CD4-positive, alpha-beta memory T cell (primary cell): ENCODE measurements around the gene TRIM58. TPM values are rescaled to one million over a fixed set of nuclear protein-coding genes. Genes with fewer than 3 reads are reported as not detected.

Experiments
- CTCF ChIA-PET: fragments of 350-600 bp; sonication (Branson Sonifier 250); formaldehyde crosslinking; loops from one replicate; lab custom pipeline; 2021; ENCODE audit warnings: inconsistent platforms; ENCODE audit not compliant: partially characterized antibody; lab: Charles Lee
- POLR2A ChIA-PET: fragments of 350-600 bp; sonication (Branson Sonifier 250); formaldehyde crosslinking; loops from one replicate; lab custom pipeline; 2021; ENCODE audit not compliant: partially characterized antibody; lab: Charles Lee
- DNase-seq, 5 donors: peaks; one replicate each; pipeline versions ENCODE4 v3.0.0 to v3.0.0-alpha.2; 2020 to 2022; ENCODE audit warnings: mixed read lengths in 1 of 5
- H3K27ac ChIP-seq: one replicate; pipeline ENCODE4 v1.7.0; 2013; ENCODE audit warnings: low read depth, low read length
- H3K27me3 ChIP-seq: 2 replicates; pipeline ENCODE4 v1.7.0; 2013; ENCODE audit warnings: mild to moderate bottlenecking, low read length, moderate library complexity; ENCODE audit not compliant: insufficient read depth
- H3K36me3 ChIP-seq: 2 replicates; pipeline ENCODE4 v1.7.0; 2013; ENCODE audit warnings: mild to moderate bottlenecking, low read length, moderate library complexity; ENCODE audit not compliant: insufficient read depth
- H3K4me1 ChIP-seq: 2 replicates; pipeline ENCODE4 v1.7.0; 2013; ENCODE audit warnings: mild to moderate bottlenecking, low read length, moderate library complexity; ENCODE audit not compliant: insufficient read depth
- H3K4me3 ChIP-seq, 2 donors: one replicate each; pipeline ENCODE4 v1.7.0; 2013; ENCODE audit warnings: low read length in 2 of 2, mild to moderate bottlenecking in 1 of 2
- H3K9me3 ChIP-seq, 2 donors: one replicate each; pipeline ENCODE4 v1.7.0; 2013; ENCODE audit warnings: low read length in 2 of 2, control low read depth in 1 of 2; ENCODE audit not compliant: control insufficient read depth in 1 of 2
- H3K27ac Mint-ChIP-seq, 7 donors: one replicate each; pipeline ENCODE4 v1.8.0; 2020 to 2021; ENCODE audit warnings: mixed read lengths in 7 of 7, mild to moderate bottlenecking in 6 of 7, inconsistent platforms in 3 of 7, moderate library complexity in 3 of 7
- H3K27me3 Mint-ChIP-seq, 2 donors: one replicate each; pipeline ENCODE4 v1.8.0; 2020 to 2021; ENCODE audit warnings: mixed read lengths in 2 of 2
- H3K36me3 Mint-ChIP-seq, 2 donors: one replicate each; pipeline ENCODE4 v1.8.0; 2020 to 2021; ENCODE audit warnings: mixed read lengths in 2 of 2, inconsistent platforms in 1 of 2, mild to moderate bottlenecking in 1 of 2
- H3K4me1 Mint-ChIP-seq, 4 donors: one replicate each; pipeline ENCODE4 v1.8.0; 2020 to 2021; ENCODE audit warnings: mixed read lengths in 4 of 4, mild to moderate bottlenecking in 1 of 4
- H3K4me3 Mint-ChIP-seq, 8 donors: one replicate each; pipeline ENCODE4 v1.8.0; 2020 to 2021; ENCODE audit warnings: mixed read lengths in 8 of 8, mild to moderate bottlenecking in 7 of 8, moderate library complexity in 6 of 8, inconsistent platforms in 3 of 8
- H3K9me3 Mint-ChIP-seq, 8 donors: one replicate each; pipeline ENCODE4 v1.8.0; 2020 to 2021; ENCODE audit warnings: mixed read lengths in 8 of 8, mild to moderate bottlenecking in 5 of 8, inconsistent platforms in 3 of 8, moderate library complexity in 1 of 8
- intact Hi-C: fragments of 100-400 bp; cut with micrococcal nuclease; formaldehyde crosslinking; loops from one replicate; pipeline ENCODE4 v1.15.1; 2023
- polyA plus RNA-seq, 2 donors: library from polyadenylated mRNA; unstranded; fragments of 300-500 nt; fragmentation: Illumina TruSeq; gene quantifications; one replicate each; pipeline ENCODE4 v1.2.3, GENCODE V29; 2021
- total RNA-seq, 2 experiments: library from RNA; stranded (reverse); gene quantifications; one replicate each; pipeline ENCODE4 v1.2.3, GENCODE V29; 2021

The TRIM58 gene
- total and polyA plus RNA-seq, 4 experiments from 2014 or later: 0.23 to 0.52 (median 0.24) TPM; not detected in 1

DNA sequence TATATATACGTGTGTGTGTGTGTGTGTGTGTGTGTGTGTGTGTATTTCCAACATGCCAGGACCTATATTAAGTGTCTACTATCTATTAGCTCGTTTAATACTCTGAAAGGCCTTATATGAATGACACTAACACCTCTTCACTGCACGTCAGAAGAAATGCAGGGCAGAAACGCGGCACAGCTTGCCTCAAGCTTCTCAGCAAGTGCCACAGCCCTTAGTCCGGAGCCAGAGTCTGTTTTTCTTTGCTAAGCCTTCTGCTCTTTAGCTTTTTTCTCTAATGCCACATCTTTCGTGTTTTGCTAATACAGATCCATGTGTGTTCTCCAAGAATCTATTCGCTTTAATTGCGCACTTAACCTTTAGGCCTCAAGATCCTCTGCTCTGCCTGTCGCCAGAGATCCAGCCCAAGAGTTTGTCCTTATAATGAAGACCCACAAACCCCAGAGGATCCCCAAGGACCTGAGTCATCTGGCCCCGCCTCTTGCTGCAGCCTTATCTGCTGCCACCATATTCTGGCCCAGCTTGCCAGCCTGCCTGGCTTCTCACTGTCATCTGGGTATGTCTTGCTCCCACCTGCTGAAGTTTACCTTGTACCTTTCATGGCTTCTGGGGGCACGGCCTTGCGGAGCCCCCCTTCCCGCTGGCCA is 2.0 kb upstream of the TRIM58 start:
- Mint-ChIP-seq H3K4me1 (peaks cover 5 to 15% (median 8%) of the 10 kb centered on the region in 4 donors), H3K27ac (no peak overlapping the region), H3K4me3 (peak overlapping the region in 2 of 8 donors; percentile 2 to 25), H3K27me3 (peaks cover 23% of the 10 kb centered on the region in 2 donors), H3K36me3 (no peaks in the 10 kb centered on the region), H3K9me3 (peaks cover 0 to 6% (median 0%) of the 10 kb centered on the region in 8 donors)
- intact Hi-C loops: no loop called here
- DNase-seq: no peak
- POLR2A ChIA-PET: no interaction called here
- CTCF ChIA-PET: no interaction called here
- Histone ChIP-seq H3K4me3 (no peak overlapping the region), H3K27me3 (peaks cover 5% of the 10 kb centered on the region), H3K4me1 (no peaks in the 10 kb centered on the region), H3K36me3 (no peaks in the 10 kb centered on the region), H3K27ac (no peak overlapping the region), H3K9me3 (no peaks in the 10 kb centered on the region)

GRCh38 chr1:247855911-247856310 is 1.1 kb upstream of the TRIM58 start:
- intact Hi-C loops: no loop called here
- no peak for DNase-seq
- H3K36me3 Mint-ChIP-seq: no peaks in the 10 kb centered on the region
- no peak overlapping the region for H3K27ac Mint-ChIP-seq
- H3K36me3 ChIP-seq: no peaks in the 10 kb centered on the region
- CTCF ChIA-PET: no interaction called here
- H3K27me3 Mint-ChIP-seq: peaks cover 27 to 28% of the 10 kb centered on the region in 2 donors
- POLR2A ChIA-PET: no interaction called here
- H3K4me3 Mint-ChIP-seq: peak overlapping the region in 2 of 8 donors; percentile 3 to 40
- no peak overlapping the region for H3K4me3 ChIP-seq
- H3K9me3 Mint-ChIP-seq: peaks cover 0 to 8% (median 0%) of the 10 kb centered on the region in 8 donors
- no peaks in the 10 kb centered on the region for H3K4me1 ChIP-seq
- peaks cover 5% of the 10 kb centered on the region for H3K27me3 ChIP-seq
- H3K4me1 Mint-ChIP-seq: peaks cover 5 to 15% (median 8%) of the 10 kb centered on the region in 4 donors
- H3K9me3 ChIP-seq: no peaks in the 10 kb centered on the region
- H3K27ac ChIP-seq: no peak overlapping the region

DNA sequence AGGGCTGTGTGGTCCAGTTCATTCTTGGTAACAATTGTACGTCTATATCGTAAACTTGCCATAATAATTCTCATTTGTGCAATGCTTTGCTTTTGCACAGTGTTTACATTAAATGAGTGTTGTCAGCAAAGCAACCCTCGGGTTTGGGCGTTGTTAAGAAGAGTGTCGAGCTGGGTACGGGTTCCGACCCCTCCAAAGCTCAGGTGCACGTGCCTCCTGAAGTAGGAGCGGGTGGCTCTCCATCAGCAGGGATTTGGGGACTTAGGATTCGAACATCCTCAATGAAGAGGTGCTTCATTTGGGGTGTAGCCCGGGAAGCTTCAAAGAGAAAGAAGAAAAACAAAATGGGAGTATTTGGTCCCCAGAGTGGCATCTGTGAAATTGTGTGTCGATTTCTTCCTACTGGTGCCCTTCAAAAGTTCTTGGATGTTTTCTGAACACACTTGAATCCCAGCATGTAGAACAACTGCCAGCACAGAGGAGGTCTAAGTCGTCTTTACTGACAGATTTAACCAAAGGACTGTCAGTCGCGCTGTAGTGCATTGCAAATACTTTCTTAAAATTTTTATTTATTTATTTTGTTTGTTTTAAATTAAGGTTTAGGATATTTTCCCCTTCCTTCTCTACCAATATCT is 1.1 kb downstream of the TRIM58 start:
- peaks cover 5 to 15% (median 8%) of the 10 kb centered on the region in 4 donors for H3K4me1 Mint-ChIP-seq
- no peaks in the 10 kb centered on the region for H3K4me1 ChIP-seq
- intact Hi-C loops: no loop called here
- H3K27me3 ChIP-seq: peaks cover 5% of the 10 kb centered on the region
- POLR2A ChIA-PET: no interaction called here
- no peaks in the 10 kb centered on the region for H3K36me3 Mint-ChIP-seq
- peak overlapping the region; percentile 72 to 81 (median 76) for H3K4me3 Mint-ChIP-seq
- H3K27ac ChIP-seq: no peak overlapping the region
- H3K9me3 ChIP-seq: no peaks in the 10 kb centered on the region
- H3K36me3 ChIP-seq: no peaks in the 10 kb centered on the region
- DNase-seq: no peak
- no peak overlapping the region for H3K4me3 ChIP-seq
- no peak overlapping the region for H3K27ac Mint-ChIP-seq
- peaks cover 0 to 8% (median 0%) of the 10 kb centered on the region in 8 donors for H3K9me3 Mint-ChIP-seq
- peaks cover 28 to 31% of the 10 kb centered on the region in 2 donors for H3K27me3 Mint-ChIP-seq
- CTCF ChIA-PET: no interaction called here

GRCh38 chr1:247862756-247863155 is 5.8 kb downstream of the TRIM58 start:
- Mint-ChIP-seq H3K4me3 (no peak overlapping the region), H3K27ac (peak overlapping the region in 1 of 7 donors; percentile 59), H3K9me3 (peaks cover 0 to 8% (median 0%) of the 10 kb centered on the region in 8 donors), H3K4me1 (peaks cover 3 to 6% (median 5%) of the 10 kb centered on the region in 4 donors), H3K27me3 (peaks cover 13 to 20% of the 10 kb centered on the region in 2 donors), H3K36me3 (no peaks in the 10 kb centered on the region)
- CTCF ChIA-PET: interaction anchor here (1.3 kb wide), 1 partner anchor 12 kb away, joined by 3 read pairs; no protein-coding TSS in a partner anchor
- H3K9me3 ChIP-seq: no peaks in the 10 kb centered on the region
- no peak overlapping the region for H3K4me3 ChIP-seq
- POLR2A ChIA-PET: no interaction called here
- intact Hi-C loops: no loop called here
- peaks cover 5% of the 10 kb centered on the region for H3K27me3 ChIP-seq
- no peak overlapping the region for H3K27ac ChIP-seq
- H3K36me3 ChIP-seq: no peaks in the 10 kb centered on the region
- H3K4me1 ChIP-seq: no peaks in the 10 kb centered on the region
- DNase-seq: no peak

DNA sequence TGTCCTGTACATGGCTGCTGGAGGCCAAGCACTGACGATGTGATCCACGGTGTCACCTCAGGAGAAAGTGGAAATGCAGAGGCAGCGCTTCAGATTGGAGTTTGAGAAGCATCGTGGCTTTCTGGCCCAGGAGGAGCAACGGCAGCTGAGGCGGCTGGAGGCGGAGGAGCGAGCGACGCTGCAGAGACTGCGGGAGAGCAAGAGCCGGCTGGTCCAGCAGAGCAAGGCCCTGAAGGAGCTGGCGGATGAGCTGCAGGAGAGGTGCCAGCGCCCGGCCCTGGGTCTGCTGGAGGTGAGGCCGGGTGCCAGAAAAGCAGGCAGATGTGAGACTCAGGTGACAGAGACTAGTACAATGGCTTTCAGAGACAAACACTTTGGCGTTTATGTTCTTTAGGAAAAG is 7.7 kb downstream of the TRIM58 start:
- ChIA-PET POLR2A (no interaction called here), CTCF (no interaction called here)
- intact Hi-C loops: no loop called here
- Histone ChIP-seq H3K4me3 (no peak overlapping the region), H3K27me3 (no peaks in the 10 kb centered on the region), H3K4me1 (no peaks in the 10 kb centered on the region), H3K27ac (no peak overlapping the region), H3K36me3 (no peaks in the 10 kb centered on the region), H3K9me3 (no peaks in the 10 kb centered on the region)
- peaks cover 0 to 8% (median under 1%) of the 10 kb centered on the region in 8 donors for H3K9me3 Mint-ChIP-seq
- peaks cover 8% of the 10 kb centered on the region in 2 donors for H3K27me3 Mint-ChIP-seq
- H3K27ac Mint-ChIP-seq: no peak overlapping the region
- no peak overlapping the region for H3K4me3 Mint-ChIP-seq
- no peaks in the 10 kb centered on the region for H3K4me1 Mint-ChIP-seq
- no peak for DNase-seq
- H3K36me3 Mint-ChIP-seq: no peaks in the 10 kb centered on the region

DNA sequence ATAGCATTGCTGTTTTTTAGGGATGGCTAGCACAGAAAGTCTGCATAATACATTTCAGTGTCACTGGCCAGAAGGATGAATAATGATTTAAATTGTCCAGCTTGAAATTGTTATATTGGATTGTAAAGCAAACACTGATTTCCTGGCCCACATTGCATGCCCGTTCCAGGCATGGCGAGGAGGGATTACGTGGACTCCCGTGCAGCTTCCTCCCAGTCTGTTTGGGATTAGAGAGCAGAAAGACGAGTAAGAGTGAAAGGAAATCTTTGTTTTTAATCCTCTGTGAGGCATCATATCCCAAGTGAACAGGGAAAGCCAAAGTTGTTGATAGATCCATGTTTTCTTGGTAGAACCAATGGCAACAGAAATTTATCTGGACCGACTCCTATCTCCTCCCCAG is 8.4 kb downstream of the TRIM58 start:
- ChIA-PET CTCF (no interaction called here), POLR2A (no interaction called here)
- H3K4me3 ChIP-seq: no peak overlapping the region
- H3K27me3 ChIP-seq: no peaks in the 10 kb centered on the region
- peaks cover 8% of the 10 kb centered on the region in 2 donors for H3K27me3 Mint-ChIP-seq
- H3K4me1 ChIP-seq: no peaks in the 10 kb centered on the region
- H3K36me3 Mint-ChIP-seq: no peaks in the 10 kb centered on the region
- no peaks in the 10 kb centered on the region for H3K36me3 ChIP-seq
- H3K27ac Mint-ChIP-seq: no peak overlapping the region
- H3K9me3 Mint-ChIP-seq: peaks cover 0 to 10% (median 0%) of the 10 kb centered on the region in 8 donors
- no peak overlapping the region for H3K27ac ChIP-seq
- intact Hi-C loops: no loop called here
- H3K4me3 Mint-ChIP-seq: no peak overlapping the region
- H3K9me3 ChIP-seq: no peaks in the 10 kb centered on the region
- no peaks in the 10 kb centered on the region for H3K4me1 Mint-ChIP-seq
- no peak for DNase-seq

DNA sequence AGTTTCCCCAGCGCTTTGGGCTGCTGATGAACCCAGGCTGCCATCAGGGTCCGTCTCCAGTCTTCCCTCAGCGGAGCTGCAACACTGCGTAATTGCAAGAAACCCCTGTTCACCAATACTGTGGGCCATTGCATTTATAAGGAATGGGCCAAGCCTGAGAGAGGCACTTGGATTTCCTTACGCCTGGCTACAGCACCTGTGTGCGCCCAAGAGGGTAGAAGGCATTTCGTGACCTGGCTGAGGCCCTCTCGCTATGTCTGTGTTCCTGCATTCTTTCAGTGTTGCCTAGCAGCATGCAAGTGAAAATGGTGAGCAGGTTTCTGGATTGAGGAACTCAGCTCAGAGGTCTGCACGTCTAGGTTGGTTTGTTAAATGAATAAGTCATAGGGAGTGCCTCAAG is 26.4 kb downstream of the TRIM58 start:
- H3K27ac ChIP-seq: no peak overlapping the region
- CTCF ChIA-PET: no interaction called here
- H3K4me1 ChIP-seq: no peaks in the 10 kb centered on the region
- intact Hi-C loops: no loop called here
- no peaks in the 10 kb centered on the region for H3K36me3 ChIP-seq
- no peaks in the 10 kb centered on the region for H3K36me3 Mint-ChIP-seq
- no peak overlapping the region for H3K27ac Mint-ChIP-seq
- POLR2A ChIA-PET: no interaction called here
- no peaks in the 10 kb centered on the region for H3K27me3 ChIP-seq
- H3K4me3 ChIP-seq: no peak overlapping the region
- no peaks in the 10 kb centered on the region for H3K4me1 Mint-ChIP-seq
- peaks cover 0 to 2% of the 10 kb centered on the region in 2 donors for H3K27me3 Mint-ChIP-seq
- no peaks in the 10 kb centered on the region for H3K9me3 ChIP-seq
- H3K4me3 Mint-ChIP-seq: no peak overlapping the region
- peaks cover 0 to 3% (median 0%) of the 10 kb centered on the region in 8 donors for H3K9me3 Mint-ChIP-seq
- no peak for DNase-seq
